NCI-H526 treated with DMSO at 0.1 percent for 48 hours (cell line): ENCODE data around the gene RIC1.
"Not testable (repeated sequence)": the region's sequence is repeated elsewhere in the genome, so short reads cannot be mapped to it uniquely, and the experiment has no call there.

Experiments used
- DNase-seq: peaks from one replicate; lab custom pipeline; 2025; lab: John Stamatoyannopoulos, UW

Gene RIC1

GRCh38 chr9:5628530-5629311 is at the start of gene RIC1:
RIC1 (plus strand) TSS chr9:5629107; CDS start chr9:5629310, 203 bp downstream.
- DNase-seq = peak; percentile 60

- DNase-seq = no peak
Observed at GRCh38 chr9:5579881-5580280, 49.0 kb upstream of the RIC1 start.

GRCh38 chr9:5580650-5581049 is 48.3 kb upstream of the RIC1 start:
- no peak for DNase-seq

- not testable (repeated sequence) for DNase-seq
Observed at GRCh38 chr9:5581706-5582105, 47.2 kb upstream of the RIC1 start.

- no peak for DNase-seq
Observed at GRCh38 chr9:5582835-5583195, 46.1 kb upstream of the RIC1 start.

GRCh38 chr9:5586391-5586802 is 42.5 kb upstream of the RIC1 start:
- DNase-seq = no peak

- no peak for DNase-seq
Observed at GRCh38 chr9:5587024-5587423, 41.9 kb upstream of the RIC1 start.

GRCh38 chr9:5592231-5592630 is 36.7 kb upstream of the RIC1 start:
- no peak for DNase-seq

- no peak for DNase-seq
Observed at GRCh38 chr9:5592904-5593303, 36.0 kb upstream of the RIC1 start.

GRCh38 chr9:5593904-5594303 is 35.0 kb upstream of the RIC1 start:
- DNase-seq = no peak

- DNase-seq = no peak
Observed at GRCh38 chr9:5596173-5596572, 32.7 kb upstream of the RIC1 start.

GRCh38 chr9:5608298-5609225 is 20.3 kb upstream of the RIC1 start:
- DNase-seq = no peak

- DNase-seq = no peak
Observed at GRCh38 chr9:5609226-5609596, 19.7 kb upstream of the RIC1 start.

GRCh38 chr9:5610491-5610890 is 18.4 kb upstream of the RIC1 start:
- DNase-seq = no peak

GRCh38 chr9:5611321-5612184 is 17.4 kb upstream of the RIC1 start:
- DNase-seq = no peak

GRCh38 chr9:5612185-5612530 is 16.7 kb upstream of the RIC1 start:
- no peak for DNase-seq

- DNase-seq = no peak
Observed at GRCh38 chr9:5614192-5614591, 14.7 kb upstream of the RIC1 start.

- no peak for DNase-seq
Observed at GRCh38 chr9:5614985-5615384, 13.9 kb upstream of the RIC1 start.

- DNase-seq = no peak
Observed at GRCh38 chr9:5617749-5618148, 11.2 kb upstream of the RIC1 start.

GRCh38 chr9:5620494-5620893 is 8.4 kb upstream of the RIC1 start:
- no peak for DNase-seq

- no peak for DNase-seq
Observed at GRCh38 chr9:5621327-5621726, 7.6 kb upstream of the RIC1 start.

- no peak for DNase-seq
Observed at GRCh38 chr9:5622016-5622415, 6.9 kb upstream of the RIC1 start.
